Head of caudate nucleus (tissue), 42 donors: ENCODE measurements around the gene IFIT3.
"Not testable (repeated sequence)": the region's sequence is repeated elsewhere in the genome, so short reads cannot be mapped to it uniquely, and the experiment has no call there.

Source experiments
- DNase-seq, 42 donors: peaks; one replicate each; pipeline versions ENCODE4 v3.0.0 to v3.0.0-alpha.2; 2020 to 2021; ENCODE audit warnings: mixed read lengths in 7 of 42
- intact Hi-C: fragments of 100-400 bp; cut with DNase I; formaldehyde crosslinking; loops from one replicate; pipeline ENCODE4 v1.15.0; 2022

IFIT3 gene

GRCh38 chr10:89330537-89331212 lies 2.9 kb downstream of the IFIT3 start:
- intact Hi-C loops = no loop called here
- DNase-seq = no peak

GRCh38 chr10:89331487-89332122 lies 3.8 kb downstream of the IFIT3 start:
- intact Hi-C loops, DNase-seq: not testable (repeated sequence)

- DNase-seq = peak in 1 of 42 donors; percentile 37
- intact Hi-C loops = no loop called here
Observed at GRCh38 chr10:89332123-89332633, 4.4 kb downstream of the IFIT3 start.

GRCh38 chr10:89335226-89335625 lies 7.4 kb downstream of the IFIT3 start:
- intact Hi-C loops = no loop called here
- DNase-seq = no peak

- no peak for DNase-seq
Observed at GRCh38 chr10:89336241-89336640, 8.4 kb downstream of the IFIT3 start.

GRCh38 chr10:89337484-89337883 lies 9.7 kb downstream of the IFIT3 start:
- intact Hi-C loops = no loop called here
- DNase-seq = peak in 23 of 42 donors; percentile 20 to 89 (median 56)

More at GRCh38 chr10:89336241-89336640, 8.4 kb downstream of the IFIT3 start:
- intact Hi-C loops = no loop called here

- intact Hi-C loops = no loop called here
- DNase-seq = no peak
Observed at GRCh38 chr10:89338713-89339112, 10.9 kb downstream of the IFIT3 start.

GRCh38 chr10:89339875-89340274 lies 12.1 kb downstream of the IFIT3 start:
- DNase-seq = peak in 1 of 42 donors; percentile 63
- intact Hi-C loops = no loop called here

- DNase-seq = no peak
- intact Hi-C loops = loop anchor here (2.0 kb wide), 1 partner anchor 33 kb away; no protein-coding TSS in a partner anchor
Observed at GRCh38 chr10:89341649-89342048, 13.9 kb downstream of the IFIT3 start.

- DNase-seq = peak; percentile 59 to 97 (median 88)
- intact Hi-C loops = loop anchor here (2.0 kb wide), 1 partner anchor 32 kb away; no protein-coding TSS in a partner anchor
Observed at GRCh38 chr10:89342206-89342958, 14.6 kb downstream of the IFIT3 start.

- intact Hi-C loops = loop anchor here (2.0 kb wide), 1 partner anchor 32 kb away; no protein-coding TSS in a partner anchor
- DNase-seq = no peak
Observed at GRCh38 chr10:89343089-89343767, 15.4 kb downstream of the IFIT3 start.

GRCh38 chr10:89344156-89344555 lies 16.4 kb downstream of the IFIT3 start:
- intact Hi-C loops = no loop called here
- DNase-seq = no peak

- intact Hi-C loops = no loop called here
- peak in 1 of 42 donors; percentile 9 for DNase-seq
Observed at GRCh38 chr10:89345367-89346000, 17.7 kb downstream of the IFIT3 start.

- no peak for DNase-seq
- intact Hi-C loops = no loop called here
Observed at GRCh38 chr10:89346405-89347254, 18.8 kb downstream of the IFIT3 start.

GRCh38 chr10:89347701-89348457 lies 20.1 kb downstream of the IFIT3 start:
- DNase-seq = peak in 20 of 42 donors; percentile 22 to 73 (median 54)
- intact Hi-C loops = no loop called here

- intact Hi-C loops = no loop called here
- no peak for DNase-seq
Observed at GRCh38 chr10:89348481-89348880, 20.7 kb downstream of the IFIT3 start.

- no peak for DNase-seq
- intact Hi-C loops = no loop called here
Observed at GRCh38 chr10:89348975-89349374, 21.2 kb downstream of the IFIT3 start.
